ENCODE results near the gene DCAF10.
"Not testable (repeated sequence)": the region's sequence is repeated elsewhere in the genome, so short reads cannot be mapped to it uniquely, and the experiment has no call there.

DCAF10 gene

DNA sequence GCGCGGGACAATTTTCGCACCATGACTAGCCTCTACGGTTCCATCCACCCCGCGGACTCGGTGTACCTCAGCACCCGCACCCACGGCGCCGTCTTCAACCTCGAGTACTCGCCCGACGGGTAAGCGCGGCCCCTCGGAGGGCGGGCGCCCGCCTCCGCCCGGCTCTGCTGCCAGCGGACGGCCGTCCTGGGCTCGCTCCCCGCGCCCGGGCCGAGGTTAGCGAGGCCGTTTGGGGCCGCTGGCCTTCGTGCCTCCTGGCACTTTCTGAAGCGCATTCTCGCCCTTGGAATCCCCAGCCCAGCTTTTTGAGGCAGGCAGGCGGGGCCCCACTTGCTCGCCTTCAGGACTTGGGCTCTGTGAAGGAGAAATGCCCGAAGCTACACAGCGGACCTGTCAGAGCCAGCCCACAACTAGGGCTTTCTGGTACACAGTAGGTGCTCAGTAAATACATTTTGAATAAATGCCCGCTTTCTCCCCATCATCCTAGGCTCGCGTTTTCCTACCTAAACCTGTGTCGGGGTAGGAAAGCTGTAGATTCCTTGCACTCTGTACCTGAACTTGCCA, 772 bp downstream of the DCAF10 start:
- peak overlapping the region; percentile 93 for H3K4me2 ChIP-seq (ENCODE audit: low read length)
- H3K4me1 ChIP-seq (ENCODE audit: insufficient read depth, low read length, severe bottlenecking) = peaks cover 24% of the 10 kb centered on the region
- H3K27ac ChIP-seq (ENCODE audit: low read depth, low read length, poor library complexity, severe bottlenecking) = peak overlapping the region; percentile 16
- TF ChIP-seq CTCF (IDR thresholded peaks at IDR 0.05; ENCODE audit: low read length) = no peak
- no peak for TF ChIP-seq EZH2 (IDR thresholded peaks at IDR 0.05; ENCODE audit: borderline replicate concordance, low read length)
- H3K9me2 ChIP-seq (ENCODE audit: low read depth, low read length) = no peaks in the 10 kb centered on the region
- no peaks in the 10 kb centered on the region for H3K27me3 ChIP-seq (ENCODE audit: insufficient read depth, low read length)
- peaks cover 11% of the 10 kb centered on the region; the same call in 1 of the 2 replicates for H3K36me3 ChIP-seq (ENCODE audit: insufficient read depth, low read length)
- no peaks in the 10 kb centered on the region for H3F3A ChIP-seq (ENCODE audit: insufficient read depth, low read length)
- H3K4me3 ChIP-seq (ENCODE audit: low read depth, low read length, poor library complexity, severe bottlenecking) = peak overlapping the region; percentile 81
- no peaks in the 10 kb centered on the region for H4K20me1 ChIP-seq (ENCODE audit: insufficient read depth, low read length)
- H2AFZ ChIP-seq (ENCODE audit: low read length) = no peak overlapping the region
- H3K79me2 ChIP-seq (ENCODE audit: insufficient read depth, low read length) = peaks cover 32% of the 10 kb centered on the region
- no peaks in the 10 kb centered on the region for H3K9me3 ChIP-seq (ENCODE audit: low read length)
- peak overlapping the region; percentile 80 for H3K9ac ChIP-seq (ENCODE audit: low read length)

DNA sequence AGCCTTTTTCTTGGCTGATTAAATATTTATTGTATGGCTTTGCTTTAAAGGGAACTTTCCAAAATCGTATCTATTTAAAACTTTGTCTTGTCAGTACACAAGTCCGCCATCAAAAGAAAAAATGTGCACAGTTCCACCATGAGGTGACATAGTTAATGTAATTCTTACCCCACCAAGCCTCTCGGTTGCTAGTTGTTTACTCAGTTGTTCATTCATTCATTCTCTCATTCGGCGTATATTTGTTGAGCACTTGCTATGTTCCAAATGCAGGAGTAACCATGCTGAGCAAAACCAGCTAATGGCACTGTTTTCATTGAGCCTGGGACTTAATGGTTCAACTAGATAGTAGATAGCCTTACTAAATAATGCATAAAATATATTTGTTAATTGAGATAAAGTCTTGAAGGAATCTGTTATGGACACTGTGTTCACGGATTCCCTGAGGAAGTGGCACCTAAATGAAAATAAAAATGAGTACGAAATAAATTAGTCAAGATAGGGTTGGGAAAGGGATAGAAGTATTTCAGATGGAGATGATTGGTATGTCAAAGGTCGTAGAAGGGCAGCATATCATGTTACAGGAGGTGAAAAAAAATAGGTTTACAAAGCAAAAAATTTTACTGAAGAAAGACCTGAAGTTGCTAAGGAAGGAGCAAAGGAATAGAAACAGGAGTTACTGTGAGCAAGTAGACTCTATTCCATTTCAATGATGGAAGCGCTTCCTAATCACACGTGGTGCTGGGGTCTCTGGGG, 1.5 kb downstream of the DCAF10 start:
- peak overlapping the region; percentile 81 for H3K4me3 ChIP-seq (ENCODE audit: low read depth, low read length, poor library complexity, severe bottlenecking)
- H3F3A ChIP-seq (ENCODE audit: insufficient read depth, low read length) = no peaks in the 10 kb centered on the region
- peaks cover 24% of the 10 kb centered on the region for H3K4me1 ChIP-seq (ENCODE audit: insufficient read depth, low read length, severe bottlenecking)
- H3K36me3 ChIP-seq (ENCODE audit: insufficient read depth, low read length) = peaks cover 13% of the 10 kb centered on the region; the same call in 1 of the 2 replicates
- peak overlapping the region; percentile 80 for H3K9ac ChIP-seq (ENCODE audit: low read length)
- no peaks in the 10 kb centered on the region for H3K9me3 ChIP-seq (ENCODE audit: low read length)
- H4K20me1 ChIP-seq (ENCODE audit: insufficient read depth, low read length) = no peaks in the 10 kb centered on the region
- no peaks in the 10 kb centered on the region for H3K9me2 ChIP-seq (ENCODE audit: low read depth, low read length)
- H2AFZ ChIP-seq (ENCODE audit: low read length) = no peak overlapping the region
- peak overlapping the region; percentile 93 for H3K4me2 ChIP-seq (ENCODE audit: low read length)
- no peak overlapping the region for H3K27ac ChIP-seq (ENCODE audit: low read depth, low read length, poor library complexity, severe bottlenecking)
- no peaks in the 10 kb centered on the region for H3K27me3 ChIP-seq (ENCODE audit: insufficient read depth, low read length)
- TF ChIP-seq EZH2 (IDR thresholded peaks at IDR 0.05; ENCODE audit: borderline replicate concordance, low read length) = no peak
- TF ChIP-seq CTCF (IDR thresholded peaks at IDR 0.05; ENCODE audit: low read length) = no peak
- H3K79me2 ChIP-seq (ENCODE audit: insufficient read depth, low read length) = peaks cover 36% of the 10 kb centered on the region

DNA sequence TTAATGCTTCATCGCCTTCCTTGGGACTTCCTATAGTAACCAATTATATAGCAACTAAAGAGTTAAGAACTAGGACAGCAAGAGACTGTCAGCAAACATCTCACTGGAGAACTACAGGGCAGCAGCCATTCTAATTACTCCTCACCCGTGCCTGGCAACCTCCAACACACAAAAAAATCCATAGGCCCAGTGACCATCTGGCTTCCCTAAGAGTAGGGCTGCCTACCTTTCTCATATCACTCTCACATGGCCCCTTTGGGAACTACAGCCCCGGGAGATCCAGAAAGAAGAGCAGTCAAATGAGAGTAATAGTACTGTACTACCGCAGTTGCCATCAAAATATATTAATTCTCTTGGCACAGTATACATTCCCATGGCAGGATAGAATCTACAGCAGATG, 5.7 kb downstream of the DCAF10 start:
- H4K20me1 ChIP-seq (ENCODE audit: insufficient read depth, low read length) = no peaks in the 10 kb centered on the region
- H3K9me2 ChIP-seq (ENCODE audit: low read depth, low read length) = no peaks in the 10 kb centered on the region
- H3K4me3 ChIP-seq (ENCODE audit: low read depth, low read length, poor library complexity, severe bottlenecking) = no peak overlapping the region
- no peak overlapping the region for H3K4me2 ChIP-seq (ENCODE audit: low read length)
- TF ChIP-seq CTCF (IDR thresholded peaks at IDR 0.05; ENCODE audit: low read length) (no peak), EZH2 (IDR thresholded peaks at IDR 0.05; ENCODE audit: borderline replicate concordance, low read length) (no peak)
- H3K4me1 ChIP-seq (ENCODE audit: insufficient read depth, low read length, severe bottlenecking) = peaks cover 15% of the 10 kb centered on the region
- no peak overlapping the region for H3K27ac ChIP-seq (ENCODE audit: low read depth, low read length, poor library complexity, severe bottlenecking)
- no peaks in the 10 kb centered on the region for H3K9me3 ChIP-seq (ENCODE audit: low read length)
- H3F3A ChIP-seq (ENCODE audit: insufficient read depth, low read length) = no peaks in the 10 kb centered on the region
- no peaks in the 10 kb centered on the region for H3K27me3 ChIP-seq (ENCODE audit: insufficient read depth, low read length)
- H2AFZ ChIP-seq (ENCODE audit: low read length) = no peak overlapping the region
- H3K36me3 ChIP-seq (ENCODE audit: insufficient read depth, low read length) = peaks cover 18% of the 10 kb centered on the region; the same call in 1 of the 2 replicates
- peaks cover 42% of the 10 kb centered on the region for H3K79me2 ChIP-seq (ENCODE audit: insufficient read depth, low read length)
- no peak overlapping the region for H3K9ac ChIP-seq (ENCODE audit: low read length)

DNA sequence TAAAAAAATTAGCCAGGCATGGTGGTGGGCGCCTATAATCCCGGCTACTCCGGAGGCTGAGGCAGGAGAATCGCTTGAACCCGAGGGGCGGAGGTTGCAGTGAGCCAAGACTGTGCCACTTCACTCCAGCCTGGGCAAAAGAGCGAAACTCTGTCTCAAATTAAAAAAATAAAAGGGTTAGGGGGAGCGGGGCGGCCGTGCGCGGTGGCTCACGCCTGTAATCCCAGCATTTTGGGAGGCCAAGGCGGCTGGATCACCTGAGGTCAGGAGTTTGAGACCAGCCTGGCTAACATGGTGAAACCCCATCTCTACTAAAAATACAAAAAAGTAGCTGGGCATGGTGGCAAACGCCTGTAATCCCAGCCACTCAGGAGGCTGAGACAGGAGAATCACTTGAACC, 9.1 kb downstream of the DCAF10 start:
- not testable (repeated sequence) for H3K4me1 ChIP-seq (ENCODE audit: insufficient read depth, low read length, severe bottlenecking); H3K27ac ChIP-seq (ENCODE audit: low read depth, low read length, poor library complexity, severe bottlenecking); H4K20me1 ChIP-seq (ENCODE audit: insufficient read depth, low read length); H3K4me3 ChIP-seq (ENCODE audit: low read depth, low read length, poor library complexity, severe bottlenecking); H3K36me3 ChIP-seq (ENCODE audit: insufficient read depth, low read length); H3K9me3 ChIP-seq (ENCODE audit: low read length); H2AFZ ChIP-seq (ENCODE audit: low read length); H3K27me3 ChIP-seq (ENCODE audit: insufficient read depth, low read length); H3F3A ChIP-seq (ENCODE audit: insufficient read depth, low read length); H3K9me2 ChIP-seq (ENCODE audit: low read depth, low read length); H3K9ac ChIP-seq (ENCODE audit: low read length); H3K4me2 ChIP-seq (ENCODE audit: low read length)
- H3K79me2 ChIP-seq (ENCODE audit: insufficient read depth, low read length) = peaks cover 11% of the 10 kb centered on the region
